ENCODE data around the gene SZT2. TPM values are rescaled to one million over a fixed set of nuclear protein-coding genes. Genes with fewer than 3 reads are reported as not detected.
A peak's percentile ranks its signal among the peaks of the same experiment; 100 is the strongest.
"Not testable (repeated sequence)": the region's sequence is repeated elsewhere in the genome, so short reads cannot be mapped to it uniquely, and the experiment has no call there.

Gene SZT2
- total and polyA plus RNA-seq, 2 of the 13 experiments (the other 11 are each of a cell fraction or from before 2014, with no cell fraction given) = 8.0 to 8.8 TPM

DNA sequence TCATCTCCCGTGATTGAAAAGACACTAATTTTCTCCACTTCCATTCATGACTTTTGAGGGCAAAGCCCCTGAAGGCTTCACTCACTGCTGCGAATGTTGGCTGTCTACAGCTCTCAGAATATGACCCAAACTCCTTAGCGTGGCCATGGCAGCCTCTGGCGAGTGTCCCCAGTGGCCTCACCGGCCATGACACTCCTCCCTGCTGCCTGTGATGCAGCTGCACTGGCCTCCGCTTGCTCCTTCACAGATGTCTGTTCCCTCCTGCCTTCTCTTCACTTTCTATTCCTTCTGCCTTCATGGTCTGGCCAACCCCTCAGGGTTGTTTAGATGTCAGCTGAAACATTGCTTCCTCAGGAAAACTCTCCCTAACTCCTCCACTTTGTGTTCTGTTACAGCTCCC lies 110.2 kb downstream of the SZT2 start:
- Histone ChIP-seq H3K4me3 (replicated peaks in 1 of 3; ENCODE audit: insufficient read depth in 1 of 3, low read depth in 2 of 3, low read length in 3 of 3) (no peak overlapping the region), H3K36me3 (replicated peaks in 1 of 2; ENCODE audit: control insufficient read depth in 1 of 2, insufficient read depth in 2 of 2, low read length in 2 of 2) (no peaks in the 10 kb centered on the region), H3K79me2 (ENCODE audit: insufficient read depth, low read length) (no peaks in the 10 kb centered on the region), H3K9me3 (ENCODE audit: low read length) (no peaks in the 10 kb centered on the region), H3K27me3 (ENCODE audit: control insufficient read depth in 1 of 2, insufficient read depth in 2 of 2, low read length in 2 of 2) (peaks cover 5 to 12% of the 10 kb centered on the region in 2 experiments; a peak in 4 of 5 replicates), H3K9ac (ENCODE audit: insufficient read depth, low read depth, low read length) (no peak overlapping the region), H3K27ac (ENCODE audit: extremely low read length, insufficient read depth, low read length) (no peak overlapping the region), H2AFZ (ENCODE audit: low read length) (no peak overlapping the region), H4K20me1 (ENCODE audit: insufficient read depth, low read length) (no peaks in the 10 kb centered on the region), H3K4me1 (ENCODE audit: insufficient read depth, low read length) (no peaks in the 10 kb centered on the region), H3K4me2 (ENCODE audit: low read depth, low read length) (no peak overlapping the region)
- intact Hi-C loops (cut with micrococcal nuclease; ENCODE audit: unreplicated experiment) = no loop called here
- WGBS (ENCODE audit: low lambda C conversion rate) = 19% methylated on average over 6 of the region's 6 CpGs
- in situ Hi-C loops (cut with HindIII; ENCODE audit: extremely low pct_ligation_motif_present, low pct_unique_long_range_greater_than_20kb) = no loop called here
- CTCF ChIA-PET (ENCODE audit: low intra/inter-chr PET ratio, low total read pairs) = no interaction called here
- POLR2A ChIA-PET = no interaction called here
- DNase-seq (ENCODE audit: low spot score) = peak; percentile 25
- peak; percentile 98 for ATAC-seq
- BruUV-seq (replicated peaks) = no TSS peak
- TF ChIP-seq ZNF703 (CRISPR knock-in tag; IDR thresholded peaks at IDR 0.05; ENCODE audit: borderline replicate concordance) (no peak), YY1 (IDR thresholded peaks at IDR 0.05; ENCODE audit: insufficient read depth, insufficient replicate concordance, low read depth, low read length) (peak; percentile 39), ZBTB1 (CRISPR knock-in tag; IDR thresholded peaks at IDR 0.05; ENCODE audit: borderline replicate concordance) (no peak), RAD21 (CRISPR knock-in tag; IDR thresholded peaks at IDR 0.05) (0 out of 2 replicates have a peak, but pooled peaks have one; percentile 23), SMAD1 (CRISPR knock-in tag; IDR thresholded peaks at IDR 0.05; ENCODE audit: borderline replicate concordance, low read depth) (no peak), ZNF7 (CRISPR knock-in tag; IDR thresholded peaks at IDR 0.05) (no peak), STAG1 (CRISPR knock-in tag; IDR thresholded peaks at IDR 0.05) (peak; percentile 27; the same call in 1 of the 2 replicates)
- TF ChIP-seq, protein P1, sequence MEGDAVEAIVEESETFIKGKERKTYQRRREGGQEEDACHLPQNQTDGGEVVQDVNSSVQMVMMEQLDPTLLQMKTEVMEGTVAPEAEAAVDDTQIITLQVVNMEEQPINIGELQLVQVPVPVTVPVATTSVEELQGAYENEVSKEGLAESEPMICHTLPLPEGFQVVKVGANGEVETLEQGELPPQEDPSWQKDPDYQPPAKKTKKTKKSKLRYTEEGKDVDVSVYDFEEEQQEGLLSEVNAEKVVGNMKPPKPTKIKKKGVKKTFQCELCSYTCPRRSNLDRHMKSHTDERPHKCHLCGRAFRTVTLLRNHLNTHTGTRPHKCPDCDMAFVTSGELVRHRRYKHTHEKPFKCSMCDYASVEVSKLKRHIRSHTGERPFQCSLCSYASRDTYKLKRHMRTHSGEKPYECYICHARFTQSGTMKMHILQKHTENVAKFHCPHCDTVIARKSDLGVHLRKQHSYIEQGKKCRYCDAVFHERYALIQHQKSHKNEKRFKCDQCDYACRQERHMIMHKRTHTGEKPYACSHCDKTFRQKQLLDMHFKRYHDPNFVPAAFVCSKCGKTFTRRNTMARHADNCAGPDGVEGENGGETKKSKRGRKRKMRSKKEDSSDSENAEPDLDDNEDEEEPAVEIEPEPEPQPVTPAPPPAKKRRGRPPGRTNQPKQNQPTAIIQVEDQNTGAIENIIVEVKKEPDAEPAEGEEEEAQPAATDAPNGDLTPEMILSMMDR (CRISPR knock-in tag; IDR thresholded peaks at IDR 0.05) = peak; percentile 23; the same call in 1 of the 2 replicates
- FAIRE-seq = peak; percentile 8

- H3K36me3 ChIP-seq (replicated peaks in 1 of 2; ENCODE audit: control insufficient read depth in 1 of 2, insufficient read depth in 2 of 2, low read length in 2 of 2); H3K79me2 ChIP-seq (ENCODE audit: insufficient read depth, low read length); intact Hi-C loops (cut with micrococcal nuclease; ENCODE audit: unreplicated experiment); H3K9me3 ChIP-seq (ENCODE audit: low read length); BruUV-seq (replicated peaks); in situ Hi-C loops (cut with HindIII; ENCODE audit: extremely low pct_ligation_motif_present, low pct_unique_long_range_greater_than_20kb); H3K4me2 ChIP-seq (ENCODE audit: low read depth, low read length); POLR2A ChIA-PET; H3K9ac ChIP-seq (ENCODE audit: insufficient read depth, low read depth, low read length); H3K4me3 ChIP-seq (replicated peaks in 1 of 3; ENCODE audit: insufficient read depth in 1 of 3, low read depth in 2 of 3, low read length in 3 of 3); H3K4me1 ChIP-seq (ENCODE audit: insufficient read depth, low read length); H3K27ac ChIP-seq (ENCODE audit: extremely low read length, insufficient read depth, low read length); DNase-seq (ENCODE audit: low spot score); ATAC-seq; FAIRE-seq; H2AFZ ChIP-seq (ENCODE audit: low read length); CTCF ChIA-PET (ENCODE audit: low intra/inter-chr PET ratio, low total read pairs); H4K20me1 ChIP-seq (ENCODE audit: insufficient read depth, low read length): not testable (repeated sequence)
- H3K27me3 ChIP-seq (ENCODE audit: control insufficient read depth in 1 of 2, insufficient read depth in 2 of 2, low read length in 2 of 2) = peaks cover 5 to 23% of the 10 kb centered on the region in 2 experiments
- WGBS (ENCODE audit: low lambda C conversion rate) = 86% methylated on average over 14 of the region's 33 CpGs
These were observed 112.1 kb downstream of the SZT2 start for GRCh38 chr1:43501806-43502205.
